CD4-positive, CD25-positive, alpha-beta regulatory T cell (primary cell): ENCODE data around the gene CFHR4. TPM values are rescaled to one million over a fixed set of nuclear protein-coding genes. Genes with fewer than 3 reads are reported as not detected.
"Not testable (repeated sequence)": the region's sequence is repeated elsewhere in the genome, so short reads cannot be mapped to it uniquely, and the experiment has no call there.

ENCODE experiments used
- ATAC-seq, 2 donors: fragments of 150-1000 bp; cut with Tn5 transposase; one replicate each; pipeline ENCODE4 v1.10.0; 2021; ENCODE audit warnings: low read depth in 2 of 2, moderate number of reproducible peaks in 2 of 2, moderate library complexity in 1 of 2
- DNase-seq, 3 donors: peaks; one replicate each; pipeline versions ENCODE4 v3.0.0 to v3.0.0-alpha.2; 2012 to 2022; ENCODE audit warnings: mixed read lengths in 1 of 3
- H3K27ac ChIP-seq: one replicate; pipeline ENCODE4 v1.7.0; 2013; ENCODE audit warnings: mild to moderate bottlenecking, low read length; ENCODE audit not compliant: insufficient read depth, poor library complexity, severe bottlenecking
- H3K27me3 ChIP-seq: one replicate; pipeline ENCODE4 v1.7.0; 2013; ENCODE audit warnings: low read length; ENCODE audit not compliant: control insufficient read depth, insufficient read depth
- H3K36me3 ChIP-seq: one replicate; pipeline ENCODE4 v1.7.0; 2013; ENCODE audit warnings: mild to moderate bottlenecking, low read length, moderate library complexity; ENCODE audit not compliant: control insufficient read depth, insufficient read depth
- H3K4me1 ChIP-seq: 2 replicates; pipeline ENCODE4 v1.7.0; 2013; ENCODE audit warnings: mild to moderate bottlenecking, low read length; ENCODE audit not compliant: insufficient read depth, control insufficient read depth, poor library complexity, severe bottlenecking
- H3K4me3 ChIP-seq: one replicate; pipeline ENCODE4 v1.7.0; 2013; ENCODE audit warnings: low read depth, mild to moderate bottlenecking, low read length, moderate library complexity
- H3K9me3 ChIP-seq, 2 experiments: 1 replicate in 1 of 2; 2 replicates in 1 of 2; pipeline ENCODE4 v1.7.0; 2013; ENCODE audit warnings: low read length in 2 of 2, mild to moderate bottlenecking in 1 of 2, moderate library complexity in 1 of 2; ENCODE audit not compliant: control insufficient read depth in 2 of 2
- H3K27ac Mint-ChIP-seq, 3 donors: one replicate each; pipeline ENCODE4 v1.8.0; 2020 to 2022; ENCODE audit warnings: mild to moderate bottlenecking in 3 of 3, mixed read lengths in 3 of 3, moderate library complexity in 2 of 3
- H3K27me3 Mint-ChIP-seq: one replicate; pipeline ENCODE4 v1.8.0; 2022; ENCODE audit warnings: mild to moderate bottlenecking, mixed read lengths
- H3K36me3 Mint-ChIP-seq: one replicate; pipeline ENCODE4 v1.8.0; 2020; ENCODE audit warnings: mixed read lengths
- H3K4me1 Mint-ChIP-seq, 4 donors: one replicate each; pipeline ENCODE4 v1.8.0; 2020 to 2022; ENCODE audit warnings: mixed read lengths in 4 of 4, mild to moderate bottlenecking in 1 of 4
- H3K4me3 Mint-ChIP-seq, 4 donors: one replicate each; pipeline ENCODE4 v1.8.0; 2020 to 2022; ENCODE audit warnings: mild to moderate bottlenecking in 4 of 4, mixed read lengths in 4 of 4, moderate library complexity in 3 of 4
- H3K9me3 Mint-ChIP-seq, 7 donors: one replicate each; pipeline ENCODE4 v1.8.0; 2020 to 2022; ENCODE audit warnings: mixed read lengths in 7 of 7, mild to moderate bottlenecking in 3 of 7, moderate library complexity in 2 of 7
- polyA plus RNA-seq, 4 donors: library from polyadenylated mRNA; unstranded; fragments of 300-500 nt; fragmentation: Illumina TruSeq; gene quantifications; one replicate each; pipeline ENCODE4 v1.2.3, GENCODE V29; 2021
- total RNA-seq: library from RNA; stranded (reverse); gene quantifications from one replicate; pipeline ENCODE4 v1.2.3, GENCODE V29; 2022

Gene CFHR4
- total and polyA plus RNA-seq, 5 donors from 2014 or later: not detected

- H3K4me1 ChIP-seq: no peaks in the 10 kb centered on the region
- H3K36me3 ChIP-seq: no peaks in the 10 kb centered on the region
- H3K4me3 Mint-ChIP-seq: no peak overlapping the region
- no peak for DNase-seq
- no peaks in the 10 kb centered on the region for H3K36me3 Mint-ChIP-seq
- peaks cover 5% of the 10 kb centered on the region for H3K27me3 Mint-ChIP-seq
- H3K27ac ChIP-seq: no peak overlapping the region
- no peak overlapping the region for H3K27ac Mint-ChIP-seq
- no peaks in the 10 kb centered on the region for H3K4me1 Mint-ChIP-seq
- H3K27me3 ChIP-seq: no peaks in the 10 kb centered on the region
- no peaks in the 10 kb centered on the region for H3K9me3 ChIP-seq
- no peak overlapping the region for H3K4me3 ChIP-seq
- peaks cover 0 to 3% (median 0%) of the 10 kb centered on the region in 7 donors for H3K9me3 Mint-ChIP-seq
- ATAC-seq: no peak
These were observed 9.4 kb downstream of the CFHR4 start for GRCh38 chr1:196897158-196897828.

GRCh38 chr1:196902344-196902743 lies 14.5 kb downstream of the CFHR4 start:
- Histone ChIP-seq H3K27ac (no peak overlapping the region), H3K9me3 (no peaks in the 10 kb centered on the region), H3K4me3 (no peak overlapping the region), H3K27me3 (no peaks in the 10 kb centered on the region), H3K4me1 (no peaks in the 10 kb centered on the region), H3K36me3 (no peaks in the 10 kb centered on the region)
- no peak overlapping the region for H3K27ac Mint-ChIP-seq
- no peak for DNase-seq
- peaks cover 0 to 3% (median 0%) of the 10 kb centered on the region in 7 donors for H3K9me3 Mint-ChIP-seq
- H3K27me3 Mint-ChIP-seq: peaks cover 5% of the 10 kb centered on the region
- ATAC-seq: no peak
- H3K4me3 Mint-ChIP-seq: no peak overlapping the region
- no peaks in the 10 kb centered on the region for H3K4me1 Mint-ChIP-seq
- H3K36me3 Mint-ChIP-seq: no peaks in the 10 kb centered on the region

DNA sequence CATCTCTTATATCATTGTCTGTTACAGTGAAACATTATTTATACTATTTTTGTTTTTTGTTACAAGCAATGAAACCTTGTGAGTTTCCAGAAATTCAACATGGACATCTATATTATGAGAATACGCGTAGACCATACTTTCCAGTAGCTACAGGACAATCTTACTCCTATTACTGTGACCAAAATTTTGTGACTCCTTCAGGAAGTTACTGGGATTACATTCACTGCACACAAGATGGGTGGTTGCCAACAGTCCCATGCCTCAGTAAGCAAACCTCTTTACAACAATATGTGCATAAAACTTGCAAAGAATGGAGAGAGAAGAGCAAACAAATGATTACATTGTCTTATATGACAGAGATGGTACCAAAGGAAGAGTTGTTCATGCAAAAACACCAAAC lies 22.4 kb downstream of the CFHR4 start:
- no peaks in the 10 kb centered on the region for H3K4me1 ChIP-seq
- Mint-ChIP-seq H3K27me3 (no peaks in the 10 kb centered on the region), H3K36me3 (no peaks in the 10 kb centered on the region), H3K9me3 (peaks cover 0 to 4% (median 0%) of the 10 kb centered on the region in 7 donors), H3K27ac (no peak overlapping the region), H3K4me3 (no peak overlapping the region), H3K4me1 (no peaks in the 10 kb centered on the region)
- no peaks in the 10 kb centered on the region for H3K9me3 ChIP-seq
- no peak overlapping the region for H3K4me3 ChIP-seq
- ATAC-seq (no peak), DNase-seq (no peak)
- no peaks in the 10 kb centered on the region for H3K36me3 ChIP-seq
- no peaks in the 10 kb centered on the region for H3K27me3 ChIP-seq
- H3K27ac ChIP-seq: no peak overlapping the region

- not testable (repeated sequence) for ATAC-seq, H3K9me3 Mint-ChIP-seq
These were observed 24.4 kb downstream of the CFHR4 start for GRCh38 chr1:196912283-196912682.

GRCh38 chr1:196926839-196927238 lies 39.0 kb downstream of the CFHR4 start:
- H3K27me3 Mint-ChIP-seq, H3K4me3 ChIP-seq, H3K4me1 ChIP-seq, H3K27ac ChIP-seq, H3K36me3 Mint-ChIP-seq, H3K4me1 Mint-ChIP-seq, H3K36me3 ChIP-seq, H3K27ac Mint-ChIP-seq, ATAC-seq, DNase-seq, H3K4me3 Mint-ChIP-seq, H3K9me3 ChIP-seq, H3K27me3 ChIP-seq: not testable (repeated sequence)
- H3K9me3 Mint-ChIP-seq: peaks cover 0 to 18% (median 3%) of the 10 kb centered on the region in 7 donors

More at GRCh38 chr1:196912283-196912682, 24.4 kb downstream of the CFHR4 start:
- not testable (repeated sequence) for H3K4me1 Mint-ChIP-seq, H3K36me3 ChIP-seq, H3K27me3 ChIP-seq, H3K4me3 Mint-ChIP-seq, H3K4me1 ChIP-seq, H3K4me3 ChIP-seq, H3K9me3 ChIP-seq, H3K36me3 Mint-ChIP-seq, H3K27me3 Mint-ChIP-seq, H3K27ac ChIP-seq, H3K27ac Mint-ChIP-seq, DNase-seq

DNA sequence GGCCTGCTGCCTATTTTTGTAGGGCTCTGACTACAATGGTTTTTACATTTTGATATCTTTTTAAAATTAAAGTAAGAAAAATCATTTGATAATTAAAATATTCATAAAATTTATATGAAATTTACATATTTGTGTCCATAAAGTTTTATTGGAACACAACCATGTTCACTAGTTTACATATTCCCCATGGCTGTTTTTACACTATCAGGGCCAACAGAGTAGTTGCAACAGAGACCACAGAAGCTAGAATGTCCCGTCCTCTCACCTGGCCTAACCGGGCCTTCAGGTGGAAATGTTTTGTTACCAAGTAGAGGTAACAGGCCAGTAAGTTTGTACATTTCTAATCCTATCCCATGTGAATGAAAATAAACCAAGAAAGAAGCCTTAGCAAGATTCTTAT lies 45.0 kb downstream of the CFHR4 start:
- H3K9me3 Mint-ChIP-seq, H3K36me3 ChIP-seq, ATAC-seq, H3K36me3 Mint-ChIP-seq, H3K4me1 Mint-ChIP-seq, H3K9me3 ChIP-seq, H3K27me3 ChIP-seq, H3K4me3 ChIP-seq, H3K27me3 Mint-ChIP-seq, H3K27ac ChIP-seq, H3K4me3 Mint-ChIP-seq, H3K4me1 ChIP-seq, DNase-seq, H3K27ac Mint-ChIP-seq: not testable (repeated sequence)

DNA sequence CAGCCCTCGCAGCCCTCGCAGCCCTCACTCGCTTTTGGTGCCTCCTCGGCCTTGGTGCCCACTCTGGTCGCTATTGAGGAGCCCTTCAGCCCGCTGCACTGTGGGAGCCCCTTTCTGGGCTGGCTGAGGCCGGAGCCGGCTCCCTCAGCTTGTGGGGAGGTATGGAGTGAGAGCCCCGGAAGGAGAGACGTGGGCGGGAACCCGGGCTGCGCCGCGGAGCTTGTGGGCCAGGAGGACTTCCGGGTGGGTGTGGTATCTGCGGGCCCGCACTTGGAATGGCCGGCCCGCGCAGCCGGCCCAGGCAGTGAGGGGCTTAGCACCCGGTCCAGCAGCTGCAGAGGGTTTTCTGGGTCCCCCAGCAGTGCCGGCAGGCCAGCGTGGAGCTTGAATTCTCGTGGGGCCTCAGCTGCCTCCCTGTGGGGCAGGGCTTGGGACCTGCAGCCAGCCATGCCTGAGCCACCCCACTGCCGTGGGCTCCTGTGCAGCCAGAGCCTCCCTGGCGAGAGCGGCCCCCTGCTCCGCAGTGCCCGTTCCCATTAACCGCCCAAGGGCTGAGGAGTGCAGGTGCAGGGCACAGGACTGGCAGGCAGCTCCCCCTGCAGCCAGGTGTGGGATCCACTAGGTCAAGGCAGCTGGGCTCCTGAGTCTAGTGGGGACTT lies 45.8 kb downstream of the CFHR4 start:
- DNase-seq (no peak), ATAC-seq (no peak)
- Mint-ChIP-seq H3K4me1 (no peaks in the 10 kb centered on the region), H3K27me3 (no peaks in the 10 kb centered on the region), H3K27ac (no peak overlapping the region), H3K4me3 (no peak overlapping the region), H3K9me3 (peaks cover 0 to 9% (median 2%) of the 10 kb centered on the region in 7 donors), H3K36me3 (no peaks in the 10 kb centered on the region)
- Histone ChIP-seq H3K27ac (no peak overlapping the region), H3K36me3 (no peaks in the 10 kb centered on the region), H3K4me1 (no peaks in the 10 kb centered on the region), H3K9me3 (no peaks in the 10 kb centered on the region), H3K4me3 (no peak overlapping the region), H3K27me3 (no peaks in the 10 kb centered on the region)

GRCh38 chr1:196941474-196941873 lies 53.6 kb downstream of the CFHR4 start:
- not testable (repeated sequence) for H3K4me1 Mint-ChIP-seq, H3K27ac ChIP-seq, H3K36me3 ChIP-seq, H3K4me3 Mint-ChIP-seq, H3K27ac Mint-ChIP-seq, H3K36me3 Mint-ChIP-seq, H3K9me3 ChIP-seq, DNase-seq, H3K27me3 ChIP-seq, ATAC-seq, H3K27me3 Mint-ChIP-seq, H3K4me1 ChIP-seq, H3K4me3 ChIP-seq, H3K9me3 Mint-ChIP-seq
